ENCODE measurements around the gene DYTN. TPM values are rescaled to one million over a fixed set of nuclear protein-coding genes. Genes with fewer than 3 reads are reported as not detected.

Gene DYTN
- polyA plus RNA-seq, 1 of the 3 experiments (the other 2 are of a cell fraction) = not detected

DNA sequence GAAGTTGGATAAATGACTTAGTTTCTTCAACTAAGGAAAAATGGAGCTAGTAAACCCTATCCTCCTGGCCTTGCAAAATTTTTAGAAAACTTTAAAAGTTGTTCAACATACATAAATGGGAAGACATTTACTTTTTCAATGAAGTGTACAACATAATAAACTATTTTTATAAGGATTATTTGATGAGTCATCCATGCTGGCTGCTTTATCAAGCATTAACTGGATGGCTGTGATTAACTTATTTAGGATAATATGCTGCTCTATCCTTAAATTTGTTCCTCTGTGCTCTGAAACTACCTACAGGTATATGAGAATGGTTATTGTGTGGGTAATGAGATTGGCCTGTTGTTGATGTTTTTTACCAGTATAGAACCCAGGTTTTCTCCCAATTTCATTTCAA is 21.3 kb downstream of the DYTN start:
- TF ChIP-seq FOXM1 (IDR thresholded peaks at IDR 0.05; ENCODE audit: low read depth) (no peak), GATA2 (CRISPR knock-in tag; IDR thresholded peaks at IDR 0.05) (no peak), EZH2phosphoT487 (IDR thresholded peaks at IDR 0.05; ENCODE audit: borderline replicate concordance, low read depth) (no peak), TCF12 (IDR thresholded peaks at IDR 0.05) (no peak), EP300 (IDR thresholded peaks at IDR 0.05; ENCODE audit: borderline replicate concordance in 1 of 2, low read depth in 1 of 2, low read length in 1 of 2) (no peak), FOXJ3 (CRISPR knock-in tag; IDR thresholded peaks at IDR 0.05) (no peak), CHD2 (IDR thresholded peaks at IDR 0.05; ENCODE audit: low read length, partially characterized antibody) (no peak)
- TF ChIP-seq, protein P1, sequence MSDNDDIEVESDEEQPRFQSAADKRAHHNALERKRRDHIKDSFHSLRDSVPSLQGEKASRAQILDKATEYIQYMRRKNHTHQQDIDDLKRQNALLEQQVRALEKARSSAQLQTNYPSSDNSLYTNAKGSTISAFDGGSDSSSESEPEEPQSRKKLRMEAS (IDR thresholded peaks at IDR 0.05; ENCODE audit: low read depth) = no peak
- TF ChIP-seq, protein P2, sequence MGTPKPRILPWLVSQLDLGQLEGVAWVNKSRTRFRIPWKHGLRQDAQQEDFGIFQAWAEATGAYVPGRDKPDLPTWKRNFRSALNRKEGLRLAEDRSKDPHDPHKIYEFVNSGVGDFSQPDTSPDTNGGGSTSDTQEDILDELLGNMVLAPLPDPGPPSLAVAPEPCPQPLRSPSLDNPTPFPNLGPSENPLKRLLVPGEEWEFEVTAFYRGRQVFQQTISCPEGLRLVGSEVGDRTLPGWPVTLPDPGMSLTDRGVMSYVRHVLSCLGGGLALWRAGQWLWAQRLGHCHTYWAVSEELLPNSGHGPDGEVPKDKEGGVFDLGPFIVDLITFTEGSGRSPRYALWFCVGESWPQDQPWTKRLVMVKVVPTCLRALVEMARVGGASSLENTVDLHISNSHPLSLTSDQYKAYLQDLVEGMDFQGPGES (IDR thresholded peaks at IDR 0.05; ENCODE audit: low read depth, low read length) = no peak
- TF ChIP-seq, protein P3, sequence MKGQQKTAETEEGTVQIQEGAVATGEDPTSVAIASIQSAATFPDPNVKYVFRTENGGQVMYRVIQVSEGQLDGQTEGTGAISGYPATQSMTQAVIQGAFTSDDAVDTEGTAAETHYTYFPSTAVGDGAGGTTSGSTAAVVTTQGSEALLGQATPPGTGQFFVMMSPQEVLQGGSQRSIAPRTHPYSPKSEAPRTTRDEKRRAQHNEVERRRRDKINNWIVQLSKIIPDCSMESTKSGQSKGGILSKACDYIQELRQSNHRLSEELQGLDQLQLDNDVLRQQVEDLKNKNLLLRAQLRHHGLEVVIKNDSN (IDR thresholded peaks at IDR 0.05; ENCODE audit: borderline replicate concordance, low read depth) = no peak
- Histone ChIP-seq H3K4me2 (no peak overlapping the region), H4K20me1 (ENCODE audit: insufficient read depth) (no peaks in the 10 kb centered on the region), H3K27ac (ENCODE audit: low read depth in 2 of 2, low read length in 1 of 2) (no peak overlapping the region), H3F3A (replicated peaks; ENCODE audit: insufficient read depth) (no peaks in the 10 kb centered on the region), H3K79me2 (ENCODE audit: insufficient read depth) (no peaks in the 10 kb centered on the region), H3K4me3 (ENCODE audit: low read depth in 2 of 2, low read length in 1 of 2) (no peak overlapping the region), H2AFZ (ENCODE audit: low read depth) (no peak overlapping the region), H3K36me3 (replicated peaks in 1 of 2; ENCODE audit: control insufficient read depth in 1 of 2, insufficient read depth in 2 of 2, low read length in 1 of 2) (no peaks in the 10 kb centered on the region), H3K27me3 (ENCODE audit: insufficient read depth) (no peaks in the 10 kb centered on the region; the same call in 1 of the 2 replicates), H3K9me3 (no peaks in the 10 kb centered on the region), H3K9ac (no peak overlapping the region), H3K9me2 (no peaks in the 10 kb centered on the region), H3K4me1 (ENCODE audit: control insufficient read depth in 1 of 2, insufficient read depth in 2 of 2, low read depth in 1 of 2, low read length in 1 of 2) (no peaks in the 10 kb centered on the region)
- POLR2A ChIA-PET = no interaction called here
- DNase-seq = no peak
- CTCF ChIA-PET = interaction anchor here (1.7 to 5.4 kb wide), 2 partner anchors 86 to 285 kb away, joined by 4 to 58 read pairs; no protein-coding TSS in a partner anchor

DNA sequence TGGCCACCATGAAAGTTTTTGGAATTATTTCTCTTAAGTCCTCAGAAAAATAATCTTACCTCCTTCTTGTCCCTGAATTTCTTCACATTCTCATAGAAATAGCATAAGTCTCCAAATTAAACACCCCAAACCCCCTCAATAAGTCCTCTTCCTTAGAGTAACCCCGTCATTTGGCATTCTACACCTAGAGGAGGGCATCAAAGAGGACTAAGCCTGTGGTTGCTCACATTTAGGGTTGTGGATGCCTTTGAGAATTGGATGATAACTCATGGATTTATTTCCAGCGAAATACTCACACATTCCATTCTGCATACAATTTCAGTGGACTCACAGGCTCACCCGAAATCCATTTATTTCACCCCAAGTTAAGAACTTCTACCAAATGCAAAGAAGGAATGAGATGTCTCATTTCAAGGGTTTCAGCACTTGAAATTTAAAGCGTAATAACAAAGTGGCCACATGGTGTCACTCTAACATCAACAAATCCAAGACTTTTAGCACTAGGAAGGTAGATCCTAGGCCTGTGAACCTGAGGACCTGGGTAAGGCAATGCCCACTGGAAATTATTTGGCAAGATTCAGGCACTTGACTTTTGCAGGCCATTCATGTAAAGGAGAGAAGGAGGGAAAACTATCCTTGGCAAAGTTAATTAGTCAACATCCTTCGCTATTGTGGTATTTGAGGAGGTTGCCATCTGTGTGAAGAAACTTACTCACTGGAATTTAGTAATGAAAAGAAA is 24.6 kb downstream of the DYTN start:
- no peak overlapping the region for H3K4me2 ChIP-seq
- 18% methylated on average over 5 of the region's 5 CpGs for WGBS (ENCODE audit: low lambda C conversion rate)
- DNase-seq = peak; percentile 59
- no peaks in the 10 kb centered on the region for H3K9me3 ChIP-seq
- no peak overlapping the region; a peak in 1 of 4 replicates for H3K4me3 ChIP-seq (ENCODE audit: low read depth in 2 of 2, low read length in 1 of 2)
- TF ChIP-seq RCOR1 (IDR thresholded peaks at IDR 0.05; ENCODE audit: low read length) (no peak), RAD21 (IDR thresholded peaks at IDR 0.05; ENCODE audit: low read length) (peak; percentile 94), RXRA (IDR thresholded peaks at IDR 0.05; ENCODE audit: borderline replicate concordance, low read depth) (no peak), RFX5 (IDR thresholded peaks at IDR 0.05; ENCODE audit: low read length) (no peak), SMC3 (IDR thresholded peaks at IDR 0.05; ENCODE audit: low read depth, low read length) (peak; percentile 61)
- TF ChIP-seq, protein P4, sequence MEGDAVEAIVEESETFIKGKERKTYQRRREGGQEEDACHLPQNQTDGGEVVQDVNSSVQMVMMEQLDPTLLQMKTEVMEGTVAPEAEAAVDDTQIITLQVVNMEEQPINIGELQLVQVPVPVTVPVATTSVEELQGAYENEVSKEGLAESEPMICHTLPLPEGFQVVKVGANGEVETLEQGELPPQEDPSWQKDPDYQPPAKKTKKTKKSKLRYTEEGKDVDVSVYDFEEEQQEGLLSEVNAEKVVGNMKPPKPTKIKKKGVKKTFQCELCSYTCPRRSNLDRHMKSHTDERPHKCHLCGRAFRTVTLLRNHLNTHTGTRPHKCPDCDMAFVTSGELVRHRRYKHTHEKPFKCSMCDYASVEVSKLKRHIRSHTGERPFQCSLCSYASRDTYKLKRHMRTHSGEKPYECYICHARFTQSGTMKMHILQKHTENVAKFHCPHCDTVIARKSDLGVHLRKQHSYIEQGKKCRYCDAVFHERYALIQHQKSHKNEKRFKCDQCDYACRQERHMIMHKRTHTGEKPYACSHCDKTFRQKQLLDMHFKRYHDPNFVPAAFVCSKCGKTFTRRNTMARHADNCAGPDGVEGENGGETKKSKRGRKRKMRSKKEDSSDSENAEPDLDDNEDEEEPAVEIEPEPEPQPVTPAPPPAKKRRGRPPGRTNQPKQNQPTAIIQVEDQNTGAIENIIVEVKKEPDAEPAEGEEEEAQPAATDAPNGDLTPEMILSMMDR (IDR thresholded peaks at IDR 0.05) = peak; percentile 77
- no peaks in the 10 kb centered on the region for H3K4me1 ChIP-seq (ENCODE audit: control insufficient read depth in 1 of 2, insufficient read depth in 2 of 2, low read depth in 1 of 2, low read length in 1 of 2)
- no peak overlapping the region for H2AFZ ChIP-seq (ENCODE audit: low read depth)
- no peaks in the 10 kb centered on the region for H3K9me2 ChIP-seq
- no peak overlapping the region for H3K9ac ChIP-seq
- no peaks in the 10 kb centered on the region for H3F3A ChIP-seq (replicated peaks; ENCODE audit: insufficient read depth)
- ChIA-PET POLR2A (no interaction called here), CTCF (interaction anchor here (0.7 to 5.4 kb wide), 8 partner anchors 11 to 1033 kb away, joined by 3 to 58 read pairs (median 6); no protein-coding TSS in a partner anchor)
- no peaks in the 10 kb centered on the region for H4K20me1 ChIP-seq (ENCODE audit: insufficient read depth)
- H3K27me3 ChIP-seq (ENCODE audit: insufficient read depth) = no peaks in the 10 kb centered on the region; the same call in 1 of the 2 replicates
- H3K36me3 ChIP-seq (replicated peaks in 1 of 2; ENCODE audit: control insufficient read depth in 1 of 2, insufficient read depth in 2 of 2, low read length in 1 of 2) = no peaks in the 10 kb centered on the region
- H3K27ac ChIP-seq (ENCODE audit: low read depth in 2 of 2, low read length in 1 of 2) = no peak overlapping the region
- no peaks in the 10 kb centered on the region for H3K79me2 ChIP-seq (ENCODE audit: insufficient read depth)
